H1 (cell line): ENCODE data around the gene EPHB1. TPM values are rescaled to one million over a fixed set of nuclear protein-coding genes. Genes with fewer than 3 reads are reported as not detected.

ENCODE experiments used
- CTCF ChIA-PET: fragments of 300-600 bp; sonication (Branson Sonifier 250); formaldehyde crosslinking; loops from one replicate; lab custom pipeline; 2021; ENCODE audit not compliant: partially characterized antibody; lab: Charles Lee
- POLR2A ChIA-PET: fragments of 300-600 bp; sonication (Branson Sonifier 250); formaldehyde crosslinking; loops from one replicate; lab custom pipeline; 2021; ENCODE audit warnings: inconsistent platforms; ENCODE audit not compliant: partially characterized antibody; lab: Charles Lee
- DNase-seq, 2 experiments: peaks; one replicate each; pipeline versions ENCODE4 v3.0.0 to v3.0.0-alpha.2; 2010 to 2022; ENCODE audit warnings: low spot score in 2 of 2, low read depth in 1 of 2, mixed read lengths in 1 of 2
- FAIRE-seq: peaks from 2 replicates; lab custom pipeline; 2011; peaks lifted over from hg19 to GRCh38; lab: Jason Lieb, UNC
- H2AFZ ChIP-seq: 2 replicates; pipeline ENCODE4 v1.8.1; 2012; ENCODE audit warnings: low read length, inconsistent platforms
- H2AK5ac ChIP-seq: 2 replicates; pipeline ENCODE4 v1.6.1; 2013; ENCODE audit warnings: low read depth, low read length
- H2BK120ac ChIP-seq: replicated peaks from 2 replicates; pipeline ENCODE3; 2013; ENCODE audit warnings: low read depth, low read length, inconsistent platforms
- H2BK12ac ChIP-seq: 2 replicates; pipeline ENCODE4 v1.6.1; 2013; ENCODE audit warnings: low read depth, low read length
- H2BK15ac ChIP-seq: 2 replicates; pipeline ENCODE4 v1.6.1; 2013; ENCODE audit warnings: low read length
- H2BK20ac ChIP-seq: 2 replicates; pipeline ENCODE4 v1.6.1; 2013; ENCODE audit warnings: low read length
- H2BK5ac ChIP-seq: 2 replicates; pipeline ENCODE4 v1.6.1; 2013; ENCODE audit warnings: low read depth, low read length
- H3K14ac ChIP-seq: 2 replicates; pipeline ENCODE4 v1.6.1; 2013; ENCODE audit warnings: inconsistent platforms; ENCODE audit not compliant: insufficient read length
- H3K18ac ChIP-seq: 2 replicates; pipeline ENCODE4 v1.6.1; 2013; ENCODE audit warnings: low read length; ENCODE audit errors: extremely low read depth
- H3K23ac ChIP-seq: 2 replicates; pipeline ENCODE4 v1.6.1; 2013; ENCODE audit warnings: inconsistent platforms; ENCODE audit not compliant: insufficient read length
- H3K23me2 ChIP-seq: 2 replicates; pipeline ENCODE4 v1.6.1; 2013; ENCODE audit warnings: low read depth, low read length
- H3K27ac ChIP-seq: 2 replicates; pipeline ENCODE4 v1.6.1; 2011; ENCODE audit warnings: low read depth, low read length, inconsistent platforms
- H3K27me3 ChIP-seq, 4 experiments: replicated peaks in 1 of 4; 1 replicate in 1 of 4; 2 replicates in 3 of 4; pipeline versions ENCODE4 v1.6.1 to v1.8.1; 2011 to 2013; ENCODE audit warnings: low read length in 3 of 4, mild to moderate bottlenecking in 3 of 4, inconsistent platforms in 2 of 4, mixed read lengths in 2 of 4, moderate library complexity in 1 of 4; ENCODE audit not compliant: control insufficient read depth in 3 of 4, insufficient read depth in 3 of 4; ENCODE audit errors: extremely low read depth in 1 of 4
- H3K36me3 ChIP-seq, 4 experiments: 2 replicates each; pipeline versions ENCODE4 v1.6.1 to v1.8.1; 2011 to 2013; ENCODE audit warnings: mild to moderate bottlenecking in 4 of 4, low read length in 3 of 4, moderate library complexity in 2 of 4, control low read depth in 1 of 4, inconsistent platforms in 1 of 4; ENCODE audit not compliant: insufficient read depth in 4 of 4, control insufficient read depth in 2 of 4
- H3K4ac ChIP-seq: replicated peaks from 2 replicates; pipeline ENCODE3; 2013; ENCODE audit warnings: low read length, low read depth, mixed read lengths, inconsistent platforms; ENCODE audit not compliant: insufficient read length
- H3K4me1 ChIP-seq, 4 experiments: replicated peaks in 1 of 4; 1 replicate in 1 of 4; 2 replicates in 3 of 4; pipeline versions ENCODE4 v1.6.1 to v1.8.1; 2011 to 2013; ENCODE audit warnings: low read length in 3 of 4, inconsistent platforms in 2 of 4, mixed read lengths in 1 of 4; ENCODE audit not compliant: insufficient read depth in 4 of 4, control insufficient read depth in 3 of 4
- H3K4me2 ChIP-seq, 2 experiments: 2 replicates each; pipeline versions ENCODE4 v1.6.1 to v1.8.1; 2011 to 2013; ENCODE audit warnings: low read depth in 2 of 2, low read length in 2 of 2, control low read depth in 1 of 2, inconsistent platforms in 1 of 2, mild to moderate bottlenecking in 1 of 2; ENCODE audit not compliant: insufficient read depth in 1 of 2
- H3K4me3 ChIP-seq, 4 experiments: fragments of 200-600, 300-600 bp in 1 of 4; sonication (generic), shearing (Covaris generic), sonication (Bioruptor Twin) in 1 of 4; 2 replicates each; pipeline versions ENCODE4 v1.5.1 to v1.8.1; 2011 to 2016; ENCODE audit warnings: low read length in 4 of 4, low read depth in 3 of 4, control low read depth in 2 of 4, inconsistent platforms in 2 of 4, mild to moderate bottlenecking in 2 of 4, mixed read lengths in 1 of 4, moderate library complexity in 1 of 4; ENCODE audit not compliant: insufficient read depth in 2 of 4; ENCODE audit errors: extremely low read depth in 1 of 4
- H3K56ac ChIP-seq: replicated peaks from 2 replicates; pipeline ENCODE3; 2013; ENCODE audit warnings: low read depth, mild to moderate bottlenecking, mixed read lengths, low read length, inconsistent platforms; ENCODE audit not compliant: insufficient read length
- H3K79me1 ChIP-seq: 2 replicates; pipeline ENCODE4 v1.6.1; 2013; ENCODE audit warnings: low read depth, low read length, control low read depth
- H3K79me2 ChIP-seq, 2 experiments: 2 replicates each; pipeline versions ENCODE4 v1.6.1 to v1.8.1; 2012 to 2013; ENCODE audit warnings: low read length in 2 of 2, mild to moderate bottlenecking in 2 of 2, inconsistent platforms in 1 of 2; ENCODE audit not compliant: insufficient read depth in 2 of 2, control insufficient read depth in 1 of 2
- H3K9ac ChIP-seq, 4 experiments: replicated peaks in 1 of 4; 1 replicate in 1 of 4; 2 replicates in 3 of 4; pipeline versions ENCODE4 v1.6.1 to v1.8.1; 2011 to 2013; ENCODE audit warnings: low read depth in 3 of 4, low read length in 3 of 4, control low read depth in 2 of 4, mild to moderate bottlenecking in 2 of 4, moderate library complexity in 2 of 4, inconsistent platforms in 1 of 4; ENCODE audit errors: extremely low read depth in 1 of 4
- H3K9me3 ChIP-seq, 2 experiments: 2 replicates each; pipeline versions ENCODE4 v1.6.1 to v1.8.1; 2012 to 2013; ENCODE audit warnings: mild to moderate bottlenecking in 2 of 2, moderate library complexity in 2 of 2, control low read depth in 1 of 2, inconsistent platforms in 1 of 2, low read depth in 1 of 2, low read length in 1 of 2, mixed read lengths in 1 of 2; ENCODE audit not compliant: insufficient read depth in 2 of 2
- H4K20me1 ChIP-seq, 2 experiments: replicated peaks in 1 of 2; 2 replicates each; pipeline versions ENCODE3 to v1.8.1; 2011 to 2013; ENCODE audit warnings: inconsistent platforms in 2 of 2, low read length in 2 of 2, mild to moderate bottlenecking in 1 of 2; ENCODE audit not compliant: insufficient read depth in 2 of 2, control insufficient read depth in 1 of 2
- H4K5ac ChIP-seq: 2 replicates; pipeline ENCODE4 v1.6.1; 2013; ENCODE audit warnings: low read length, low read depth, mixed read lengths, inconsistent platforms; ENCODE audit not compliant: insufficient read length
- H4K8ac ChIP-seq: 2 replicates; pipeline ENCODE4 v1.8.0; 2013; ENCODE audit warnings: mild to moderate bottlenecking, moderate library complexity, low read length, inconsistent platforms; ENCODE audit not compliant: insufficient read depth; ENCODE audit errors: extremely low read depth
- H4K91ac ChIP-seq: replicated peaks from 2 replicates; pipeline ENCODE3; 2013; ENCODE audit warnings: low read length, mixed read lengths, inconsistent platforms; ENCODE audit not compliant: insufficient read length
- CTCF ChIP-seq, 3 experiments: IDR thresholded peaks; 1 replicate in 2 of 3; 2 replicates in 1 of 3; pipeline versions ENCODE4 v1.5.1 to v1.6.1; 2011; ENCODE audit warnings: low read length in 3 of 3, mild to moderate bottlenecking in 3 of 3, inconsistent platforms in 2 of 3, low read depth in 1 of 3, moderate library complexity in 1 of 3; ENCODE audit not compliant: insufficient read depth in 1 of 3; ENCODE audit errors: control extremely low read depth in 1 of 3
- RAD21 ChIP-seq, 2 experiments: IDR thresholded peaks in 1 of 2; conservative IDR thresholded peaks in 1 of 2; 2 replicates each; pipeline ENCODE4 v1.6.1; 2011; ENCODE audit warnings: low read depth in 2 of 2, low read length in 2 of 2, improper control_type of control experiment in 1 of 2, inconsistent platforms in 1 of 2, mild to moderate bottlenecking in 1 of 2, moderate library complexity in 1 of 2
- SP4 ChIP-seq: IDR thresholded peaks from 2 replicates; pipeline ENCODE4 v1.6.1; 2012; ENCODE audit warnings: low read length, inconsistent platforms
- WGBS, 2 experiments: shearing (Covaris generic) in 1 of 2; methylation state at CpG; one replicate each; pipeline versions ENCODE4 v1.1.6 to v1.1.7; 2013 to 2015; ENCODE audit warnings: low lambda C conversion rate in 2 of 2, mixed read lengths in 2 of 2, inconsistent platforms in 1 of 2, low coverage in 1 of 2, missing lambda C conversion rate in 1 of 2; ENCODE audit not compliant: insufficient replicate concordance in 2 of 2, insufficient coverage in 1 of 2, insufficient read length in 1 of 2; ENCODE audit errors: extremely low coverage in 1 of 2, missing lambda C conversion rate in 1 of 2; 5-methylcytosine and 5-hydroxymethylcytosine counted together
- polyA plus RNA-seq, 7 experiments: library from polyadenylated mRNA; depleted of rRNA in 3 of 7; stranded (reverse) in 5 of 7; unstranded in 2 of 7; fragments of >200 nt in 5 of 7; fragments of 200-250 nt in 2 of 7; gene quantifications; 1 replicate in 5 of 7; 2 replicates in 1 of 7; 4 replicates in 1 of 7; pipeline versions ENCODE4 v1.2.1 to v1.2.3, GENCODE V29; 2011 to 2013; ENCODE audit warnings: missing spikeins in 2 of 7, mixed read lengths in 2 of 7
- total RNA-seq: library from RNA; stranded (reverse); fragmentation: NEBNext Ultra II Directional; extraction: Animal tissue kit (Norgen Biotek cat#: 25700); gene quantifications from 2 replicates; pipeline ENCODE4 v1.2.1, GENCODE V29; 2021

The EPHB1 gene
- total and polyA plus RNA-seq, 2 of the 8 experiments (the other 6 are each of a cell fraction or from before 2014, with no cell fraction given): 3.5 to 5.9 TPM

DNA sequence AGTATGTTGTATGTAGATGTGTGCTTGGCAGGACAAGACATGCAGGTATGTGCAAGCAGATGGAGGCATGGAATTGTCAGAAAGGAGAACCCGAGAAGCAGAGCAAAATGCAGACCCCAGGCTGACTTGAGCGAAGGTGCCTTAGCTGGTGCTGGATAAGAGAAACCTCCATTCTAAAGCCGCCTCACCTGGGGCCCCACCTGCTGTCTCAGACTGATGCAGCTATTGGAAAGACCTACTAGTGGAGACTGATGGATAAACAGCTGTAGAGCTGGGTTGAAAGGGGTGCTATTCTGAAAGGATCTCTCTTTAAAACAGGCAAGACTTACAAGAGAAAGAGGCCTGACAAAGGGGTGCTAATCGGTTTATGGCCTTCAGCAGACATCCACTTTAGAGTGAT, 86.2 kb downstream of the EPHB1 start:
- ChIA-PET POLR2A (no interaction called here), CTCF (interaction anchor here (0.7 to 1.6 kb wide), 4 partner anchors 9 to 280 kb away, joined by 3 read pairs; no protein-coding TSS in a partner anchor)
- no peaks in the 10 kb centered on the region for H3K23me2 ChIP-seq

More for the DNA sequence above, 86.2 kb downstream of the EPHB1 start:
- Histone ChIP-seq H2BK5ac (no peak overlapping the region), H3K56ac (no peak overlapping the region), H3K4ac (no peak overlapping the region), H2BK12ac (no peak overlapping the region), H2BK120ac (no peak overlapping the region), H3K36me3 (no peaks in the 10 kb centered on the region), H4K8ac (no peak overlapping the region), H3K27ac (no peak overlapping the region), H3K14ac (no peak overlapping the region), H3K4me1 (peaks cover 0 to 2% (median 0%) of the 10 kb centered on the region in 4 experiments; a peak in 1 of 7 replicates), H3K4me3 (no peak overlapping the region), H2AFZ (no peak overlapping the region), H3K18ac (no peak overlapping the region), H2BK20ac (no peak overlapping the region), H4K20me1 (no peaks in the 10 kb centered on the region), H2AK5ac (no peak overlapping the region), H4K91ac (no peak overlapping the region), H3K9ac (no peak overlapping the region), H3K9me3 (no peaks in the 10 kb centered on the region), H3K79me2 (no peaks in the 10 kb centered on the region), H3K4me2 (no peak overlapping the region), H4K5ac (no peak overlapping the region), H3K79me1 (no peaks in the 10 kb centered on the region), H3K27me3 (no peaks in the 10 kb centered on the region), H3K23ac (no peak overlapping the region), H2BK15ac (no peak overlapping the region)
- FAIRE-seq (no peak), DNase-seq (no peak)
- TF ChIP-seq RAD21 (IDR thresholded peaks at IDR 0.05 in 1 of 2, conservative IDR thresholded peaks at IDR 0.05 in 1 of 2; ENCODE audit: low read depth in 2 of 2, low read length in 2 of 2): peak in 1 of 2 experiments; percentile 17; a peak in 1 of 4 replicates
- TF ChIP-seq CTCF (IDR thresholded peaks at IDR 0.05; ENCODE audit: control extremely low read depth in 1 of 3, insufficient read depth in 1 of 3, low read depth in 1 of 3, low read length in 3 of 3): peak in 1 of 3 experiments; percentile 35; a peak in 1 of 4 replicates
- no peak for TF ChIP-seq SP4
- 85% methylated on average over 4 of the region's 4 CpGs; no CpG with 5 or more reads in 1 of the 2 experiments for WGBS, 2 experiments
